Peyer's patch (tissue), 4 donors: ENCODE data around the gene DCAKD.

Source experiments
- POLR2A ChIP-seq, 2 donors: fragments of 450-650 bp; IDR thresholded peaks; one replicate each; pipeline ENCODE4 v1.5.1; 2017; ENCODE audit warnings: antibody characterized with exemption in 2 of 2, mild to moderate bottlenecking in 2 of 2, moderate library complexity in 2 of 2
- TF ChIP-seq, protein P1 (sequence below), 6 experiments: fragments of 450-650 bp in 4 of 6; fragments of 200-600 bp in 2 of 6; sonication (generic) in 1 of 6; IDR thresholded peaks; one replicate each; pipeline ENCODE4 v1.5.1; 2017 to 2019; ENCODE audit warnings: antibody characterized with exemption in 6 of 6, mild to moderate bottlenecking in 3 of 6, moderate library complexity in 1 of 6

DNA sequence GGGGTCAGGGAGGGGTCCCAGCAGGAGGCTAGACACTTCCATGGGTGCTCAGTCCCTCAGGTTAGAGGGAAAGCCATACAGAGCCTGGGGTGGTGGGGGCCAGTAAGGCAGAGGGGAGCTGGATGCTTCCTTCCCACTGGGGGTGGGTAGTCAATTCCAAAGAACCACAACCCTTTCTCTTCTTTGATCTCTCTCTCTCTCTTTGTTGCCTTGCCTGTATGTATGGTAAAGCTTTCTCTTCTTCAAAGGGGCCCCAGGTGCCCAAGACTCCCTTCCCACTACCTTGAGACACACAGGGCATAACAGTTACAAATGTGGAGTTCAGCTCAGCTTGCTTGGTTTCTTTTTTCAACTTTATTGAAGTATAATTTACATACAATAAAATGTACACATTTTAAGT, 52.8 kb downstream of the DCAKD start:
- TF ChIP-seq POLR2A (IDR thresholded peaks at IDR 0.05): no peak
- TF ChIP-seq, protein P1, sequence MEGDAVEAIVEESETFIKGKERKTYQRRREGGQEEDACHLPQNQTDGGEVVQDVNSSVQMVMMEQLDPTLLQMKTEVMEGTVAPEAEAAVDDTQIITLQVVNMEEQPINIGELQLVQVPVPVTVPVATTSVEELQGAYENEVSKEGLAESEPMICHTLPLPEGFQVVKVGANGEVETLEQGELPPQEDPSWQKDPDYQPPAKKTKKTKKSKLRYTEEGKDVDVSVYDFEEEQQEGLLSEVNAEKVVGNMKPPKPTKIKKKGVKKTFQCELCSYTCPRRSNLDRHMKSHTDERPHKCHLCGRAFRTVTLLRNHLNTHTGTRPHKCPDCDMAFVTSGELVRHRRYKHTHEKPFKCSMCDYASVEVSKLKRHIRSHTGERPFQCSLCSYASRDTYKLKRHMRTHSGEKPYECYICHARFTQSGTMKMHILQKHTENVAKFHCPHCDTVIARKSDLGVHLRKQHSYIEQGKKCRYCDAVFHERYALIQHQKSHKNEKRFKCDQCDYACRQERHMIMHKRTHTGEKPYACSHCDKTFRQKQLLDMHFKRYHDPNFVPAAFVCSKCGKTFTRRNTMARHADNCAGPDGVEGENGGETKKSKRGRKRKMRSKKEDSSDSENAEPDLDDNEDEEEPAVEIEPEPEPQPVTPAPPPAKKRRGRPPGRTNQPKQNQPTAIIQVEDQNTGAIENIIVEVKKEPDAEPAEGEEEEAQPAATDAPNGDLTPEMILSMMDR (IDR thresholded peaks at IDR 0.05): no peak
